Prostate gland (tissue), 2 donors: Measurements from ENCODE around the gene PTPRG.

Experiments used
- POLR2A ChIP-seq: fragments of 450-650 bp; IDR thresholded peaks from one replicate; pipeline ENCODE4 v1.6.1; 2016; ENCODE audit warnings: antibody characterized with exemption, mild to moderate bottlenecking
- POLR2AphosphoS5 ChIP-seq: sonication (generic); formaldehyde crosslinking; IDR thresholded peaks from one replicate; pipeline ENCODE4 v1.6.1; 2017; ENCODE audit warnings: antibody characterized with exemption
- TF ChIP-seq, protein P1 (sequence below), 4 experiments: fragments of 200-600 bp in 2 of 4; fragments of 450-650 bp in 2 of 4; sonication (generic) in 2 of 4; IDR thresholded peaks; 1 replicate in 3 of 4; 2 replicates in 1 of 4; pipeline ENCODE4 v1.5.1; 2016 to 2019; ENCODE audit warnings: antibody characterized with exemption in 4 of 4, mild to moderate bottlenecking in 2 of 4, moderate library complexity in 2 of 4

DNA sequence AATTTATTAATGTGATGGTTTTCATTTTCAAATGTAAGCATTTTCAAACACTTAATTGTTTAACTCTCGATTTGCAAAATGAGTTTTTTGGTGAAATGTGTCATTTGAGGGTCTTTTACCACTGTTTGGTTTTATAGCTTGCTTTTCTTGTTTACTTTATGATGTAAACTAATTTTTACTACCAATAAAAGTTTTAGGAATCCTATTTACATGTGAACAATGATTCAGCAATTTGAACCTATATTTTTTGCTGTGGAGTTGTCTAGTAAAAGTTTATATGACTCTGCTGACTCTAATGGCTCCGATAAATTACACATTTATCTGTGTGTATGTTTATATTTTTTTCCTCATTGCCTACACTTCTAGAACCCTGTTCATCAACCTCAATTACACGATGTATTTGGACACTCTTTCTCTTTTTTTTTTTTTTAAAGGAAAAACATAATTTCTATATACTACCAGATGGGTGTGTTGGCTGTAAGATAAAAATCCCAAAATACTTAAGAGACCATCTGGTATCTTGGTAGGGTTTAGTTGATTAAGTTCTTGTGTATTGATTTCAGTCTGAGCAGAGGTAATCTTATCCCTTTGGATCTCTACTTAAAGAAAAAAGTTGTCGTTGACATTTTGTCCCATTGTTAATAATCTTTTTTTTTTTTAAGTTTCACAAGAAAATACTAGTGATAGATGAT, 89.5 kb downstream of the PTPRG start:
- no peak for TF ChIP-seq POLR2A
- TF ChIP-seq, protein P1, sequence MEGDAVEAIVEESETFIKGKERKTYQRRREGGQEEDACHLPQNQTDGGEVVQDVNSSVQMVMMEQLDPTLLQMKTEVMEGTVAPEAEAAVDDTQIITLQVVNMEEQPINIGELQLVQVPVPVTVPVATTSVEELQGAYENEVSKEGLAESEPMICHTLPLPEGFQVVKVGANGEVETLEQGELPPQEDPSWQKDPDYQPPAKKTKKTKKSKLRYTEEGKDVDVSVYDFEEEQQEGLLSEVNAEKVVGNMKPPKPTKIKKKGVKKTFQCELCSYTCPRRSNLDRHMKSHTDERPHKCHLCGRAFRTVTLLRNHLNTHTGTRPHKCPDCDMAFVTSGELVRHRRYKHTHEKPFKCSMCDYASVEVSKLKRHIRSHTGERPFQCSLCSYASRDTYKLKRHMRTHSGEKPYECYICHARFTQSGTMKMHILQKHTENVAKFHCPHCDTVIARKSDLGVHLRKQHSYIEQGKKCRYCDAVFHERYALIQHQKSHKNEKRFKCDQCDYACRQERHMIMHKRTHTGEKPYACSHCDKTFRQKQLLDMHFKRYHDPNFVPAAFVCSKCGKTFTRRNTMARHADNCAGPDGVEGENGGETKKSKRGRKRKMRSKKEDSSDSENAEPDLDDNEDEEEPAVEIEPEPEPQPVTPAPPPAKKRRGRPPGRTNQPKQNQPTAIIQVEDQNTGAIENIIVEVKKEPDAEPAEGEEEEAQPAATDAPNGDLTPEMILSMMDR (IDR thresholded peaks at IDR 0.05), result no peak
- TF ChIP-seq POLR2AphosphoS5, result no peak
